GM18870 (cell line): ENCODE measurements around the gene AFAP1L2.

Source experiments
- ATAC-seq: cut with Tn5 transposase; IDR thresholded peaks from one replicate; pipeline ENCODE4 v1.9.1; 2021; ENCODE audit warnings: moderate library complexity; ENCODE audit not compliant: unreplicated experiment

The AFAP1L2 gene

GRCh38 chr10:114297136-114297705 lies 107.1 kb downstream of the AFAP1L2 start:
- ATAC-seq, result no peak

GRCh38 chr10:114295393-114295792 lies 108.9 kb downstream of the AFAP1L2 start:
- ATAC-seq, result no peak

GRCh38 chr10:114294549-114294948 lies 109.8 kb downstream of the AFAP1L2 start:
- no peak for ATAC-seq

GRCh38 chr10:114293075-114293474 lies 111.2 kb downstream of the AFAP1L2 start:
- no peak for ATAC-seq

- ATAC-seq, result no peak
Measured at GRCh38 chr10:114291516-114291915, 112.8 kb downstream of the AFAP1L2 start.

- no peak for ATAC-seq
Measured at GRCh38 chr10:114291076-114291475, 113.2 kb downstream of the AFAP1L2 start.

GRCh38 chr10:114290038-114290437 lies 114.3 kb downstream of the AFAP1L2 start:
- ATAC-seq, result no peak

GRCh38 chr10:114289096-114289436 lies 115.2 kb downstream of the AFAP1L2 start:
- no peak for ATAC-seq

GRCh38 chr10:114288424-114289095 lies 115.7 kb downstream of the AFAP1L2 start:
- ATAC-seq, result no peak

- ATAC-seq, result no peak
Measured at GRCh38 chr10:114286921-114287320, 117.4 kb downstream of the AFAP1L2 start.

GRCh38 chr10:114285961-114286441 lies 118.3 kb downstream of the AFAP1L2 start:
- no peak for ATAC-seq

GRCh38 chr10:114284346-114285071 lies 119.8 kb downstream of the AFAP1L2 start:
- ATAC-seq, result no peak

GRCh38 chr10:114283535-114284234 lies 120.6 kb downstream of the AFAP1L2 start:
- ATAC-seq, result no peak

- no peak for ATAC-seq
Measured at GRCh38 chr10:114283091-114283490, 121.2 kb downstream of the AFAP1L2 start.

GRCh38 chr10:114282526-114282925 lies 121.8 kb downstream of the AFAP1L2 start:
- no peak for ATAC-seq

- ATAC-seq, result no peak
Measured at GRCh38 chr10:114281461-114281860, 122.8 kb downstream of the AFAP1L2 start.

GRCh38 chr10:114281006-114281405 lies 123.3 kb downstream of the AFAP1L2 start:
- ATAC-seq, result no peak

GRCh38 chr10:114279901-114280644 lies 124.2 kb downstream of the AFAP1L2 start:
- ATAC-seq, result no peak

- ATAC-seq, result no peak
Measured at GRCh38 chr10:114279289-114279688, 125.0 kb downstream of the AFAP1L2 start.

GRCh38 chr10:114278884-114279191 lies 125.5 kb downstream of the AFAP1L2 start:
- no peak for ATAC-seq
